HL-60 (cell line): ENCODE data around the gene KCNG2.

Experiments
- DNase-seq, 2 experiments: peaks; one replicate each; pipeline ENCODE4 v3.0.0-alpha.2; 2010 to 2020; ENCODE audit warnings: low read depth in 1 of 2, low spot score in 1 of 2
- H3K27ac ChIP-seq: fragments of 250-450 bp; sonication (Bioruptor Pico); replicated peaks from 2 replicates; pipeline ENCODE4 v1.5.1; 2020; ENCODE audit warnings: mild to moderate bottlenecking, moderate library complexity
- H3K27me3 ChIP-seq: fragments of 250-450 bp; sonication (Bioruptor Pico); 2 replicates; pipeline ENCODE4 v1.5.1; 2021; ENCODE audit warnings: mild to moderate bottlenecking, moderate library complexity; ENCODE audit not compliant: insufficient read depth, poor library complexity, severe bottlenecking
- H3K4me3 ChIP-seq: replicated peaks from 2 replicates; pipeline ENCODE4 v1.5.1; 2011; ENCODE audit warnings: mild to moderate bottlenecking, control low read depth, low read length; ENCODE audit not compliant: insufficient read depth
- GABPA ChIP-seq: IDR thresholded peaks from 2 replicates; pipeline ENCODE4 v1.6.1; 2012; ENCODE audit warnings: low read depth
- POLR2AphosphoS5 ChIP-seq: IDR thresholded peaks from 2 replicates; pipeline ENCODE4 v1.6.1; 2012; ENCODE audit warnings: low read depth
- SPI1 ChIP-seq: IDR thresholded peaks from 2 replicates; pipeline ENCODE4 v1.6.1; 2012; ENCODE audit warnings: low read depth, mild to moderate bottlenecking, borderline replicate concordance
- TF ChIP-seq, protein P1 (sequence below): IDR thresholded peaks from 2 replicates; pipeline ENCODE4 v1.6.1; 2012; ENCODE audit warnings: low read depth; ENCODE audit not compliant: insufficient replicate concordance
- TF ChIP-seq, protein P2 (sequence below): IDR thresholded peaks from one replicate; pipeline ENCODE4 v1.5.1; 2011; ENCODE audit warnings: low read length, control low read depth, inconsistent platforms; ENCODE audit not compliant: insufficient read depth

KCNG2 gene

DNA sequence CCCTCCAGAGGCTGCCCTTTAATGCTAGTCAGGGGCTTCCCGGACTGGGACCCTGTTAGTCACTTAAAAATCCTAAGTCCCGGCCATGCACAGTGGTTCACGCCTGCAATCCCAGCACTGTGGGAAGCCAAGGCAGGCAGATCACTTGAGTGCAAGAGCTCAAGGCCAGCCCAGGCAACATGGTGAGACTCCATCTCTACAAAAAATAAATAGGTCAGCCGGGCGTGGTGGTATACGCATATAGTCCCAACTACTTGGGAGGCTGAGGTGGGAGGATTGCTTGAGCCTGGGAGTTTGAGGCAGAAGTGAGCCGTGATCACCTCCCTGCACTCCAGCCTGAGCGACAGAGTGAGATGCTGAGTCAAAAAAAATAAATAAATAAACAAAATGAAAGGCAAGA, 17.2 kb upstream of the KCNG2 start:
- Histone ChIP-seq H3K27me3 (no peaks in the 10 kb centered on the region), H3K27ac (no peak overlapping the region), H3K4me3 (no peak overlapping the region)
- TF ChIP-seq SPI1 (no peak), GABPA (no peak), POLR2AphosphoS5 (no peak)
- TF ChIP-seq, protein P1, sequence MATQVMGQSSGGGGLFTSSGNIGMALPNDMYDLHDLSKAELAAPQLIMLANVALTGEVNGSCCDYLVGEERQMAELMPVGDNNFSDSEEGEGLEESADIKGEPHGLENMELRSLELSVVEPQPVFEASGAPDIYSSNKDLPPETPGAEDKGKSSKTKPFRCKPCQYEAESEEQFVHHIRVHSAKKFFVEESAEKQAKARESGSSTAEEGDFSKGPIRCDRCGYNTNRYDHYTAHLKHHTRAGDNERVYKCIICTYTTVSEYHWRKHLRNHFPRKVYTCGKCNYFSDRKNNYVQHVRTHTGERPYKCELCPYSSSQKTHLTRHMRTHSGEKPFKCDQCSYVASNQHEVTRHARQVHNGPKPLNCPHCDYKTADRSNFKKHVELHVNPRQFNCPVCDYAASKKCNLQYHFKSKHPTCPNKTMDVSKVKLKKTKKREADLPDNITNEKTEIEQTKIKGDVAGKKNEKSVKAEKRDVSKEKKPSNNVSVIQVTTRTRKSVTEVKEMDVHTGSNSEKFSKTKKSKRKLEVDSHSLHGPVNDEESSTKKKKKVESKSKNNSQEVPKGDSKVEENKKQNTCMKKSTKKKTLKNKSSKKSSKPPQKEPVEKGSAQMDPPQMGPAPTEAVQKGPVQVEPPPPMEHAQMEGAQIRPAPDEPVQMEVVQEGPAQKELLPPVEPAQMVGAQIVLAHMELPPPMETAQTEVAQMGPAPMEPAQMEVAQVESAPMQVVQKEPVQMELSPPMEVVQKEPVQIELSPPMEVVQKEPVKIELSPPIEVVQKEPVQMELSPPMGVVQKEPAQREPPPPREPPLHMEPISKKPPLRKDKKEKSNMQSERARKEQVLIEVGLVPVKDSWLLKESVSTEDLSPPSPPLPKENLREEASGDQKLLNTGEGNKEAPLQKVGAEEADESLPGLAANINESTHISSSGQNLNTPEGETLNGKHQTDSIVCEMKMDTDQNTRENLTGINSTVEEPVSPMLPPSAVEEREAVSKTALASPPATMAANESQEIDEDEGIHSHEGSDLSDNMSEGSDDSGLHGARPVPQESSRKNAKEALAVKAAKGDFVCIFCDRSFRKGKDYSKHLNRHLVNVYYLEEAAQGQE = no peak
- TF ChIP-seq, protein P2, sequence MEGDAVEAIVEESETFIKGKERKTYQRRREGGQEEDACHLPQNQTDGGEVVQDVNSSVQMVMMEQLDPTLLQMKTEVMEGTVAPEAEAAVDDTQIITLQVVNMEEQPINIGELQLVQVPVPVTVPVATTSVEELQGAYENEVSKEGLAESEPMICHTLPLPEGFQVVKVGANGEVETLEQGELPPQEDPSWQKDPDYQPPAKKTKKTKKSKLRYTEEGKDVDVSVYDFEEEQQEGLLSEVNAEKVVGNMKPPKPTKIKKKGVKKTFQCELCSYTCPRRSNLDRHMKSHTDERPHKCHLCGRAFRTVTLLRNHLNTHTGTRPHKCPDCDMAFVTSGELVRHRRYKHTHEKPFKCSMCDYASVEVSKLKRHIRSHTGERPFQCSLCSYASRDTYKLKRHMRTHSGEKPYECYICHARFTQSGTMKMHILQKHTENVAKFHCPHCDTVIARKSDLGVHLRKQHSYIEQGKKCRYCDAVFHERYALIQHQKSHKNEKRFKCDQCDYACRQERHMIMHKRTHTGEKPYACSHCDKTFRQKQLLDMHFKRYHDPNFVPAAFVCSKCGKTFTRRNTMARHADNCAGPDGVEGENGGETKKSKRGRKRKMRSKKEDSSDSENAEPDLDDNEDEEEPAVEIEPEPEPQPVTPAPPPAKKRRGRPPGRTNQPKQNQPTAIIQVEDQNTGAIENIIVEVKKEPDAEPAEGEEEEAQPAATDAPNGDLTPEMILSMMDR = no peak
- no peak for DNase-seq

DNA sequence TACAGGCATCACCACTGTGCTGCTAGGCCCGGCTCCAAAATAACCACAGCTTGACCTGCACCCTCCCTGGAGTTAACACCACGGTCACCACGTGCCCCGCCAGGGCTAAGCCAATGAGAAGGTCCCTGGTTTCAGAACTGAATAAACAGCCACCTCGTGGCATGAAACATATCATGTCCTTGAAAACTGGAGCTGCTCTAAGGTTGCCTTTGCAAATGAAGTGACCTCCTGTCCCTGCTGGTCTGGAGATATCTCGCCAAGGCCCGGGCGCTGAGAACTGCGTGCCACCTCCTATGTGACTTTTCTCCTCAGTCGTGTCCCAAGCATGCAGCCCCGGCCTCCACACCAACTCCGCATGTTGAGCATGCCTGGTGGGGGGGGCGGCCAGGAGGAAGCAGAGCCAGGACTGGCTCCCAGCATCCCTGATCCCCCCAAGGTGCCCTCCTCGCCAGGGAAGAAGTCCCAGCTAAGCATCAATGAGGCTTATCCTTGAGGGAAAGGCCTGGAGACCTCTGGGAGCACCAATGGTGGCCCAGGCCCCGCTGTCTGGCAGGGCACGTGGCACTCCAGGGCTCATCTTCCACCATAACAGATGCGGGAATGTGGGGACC, 16.3 kb upstream of the KCNG2 start:
- Histone ChIP-seq H3K27me3 (no peaks in the 10 kb centered on the region), H3K27ac (no peak overlapping the region), H3K4me3 (no peak overlapping the region)
- no peak for DNase-seq
- no peak for TF ChIP-seq SPI1
- TF ChIP-seq, protein P1 = no peak
- TF ChIP-seq POLR2AphosphoS5 = no peak
- TF ChIP-seq, protein P2 = no peak
- TF ChIP-seq GABPA = no peak

DNA sequence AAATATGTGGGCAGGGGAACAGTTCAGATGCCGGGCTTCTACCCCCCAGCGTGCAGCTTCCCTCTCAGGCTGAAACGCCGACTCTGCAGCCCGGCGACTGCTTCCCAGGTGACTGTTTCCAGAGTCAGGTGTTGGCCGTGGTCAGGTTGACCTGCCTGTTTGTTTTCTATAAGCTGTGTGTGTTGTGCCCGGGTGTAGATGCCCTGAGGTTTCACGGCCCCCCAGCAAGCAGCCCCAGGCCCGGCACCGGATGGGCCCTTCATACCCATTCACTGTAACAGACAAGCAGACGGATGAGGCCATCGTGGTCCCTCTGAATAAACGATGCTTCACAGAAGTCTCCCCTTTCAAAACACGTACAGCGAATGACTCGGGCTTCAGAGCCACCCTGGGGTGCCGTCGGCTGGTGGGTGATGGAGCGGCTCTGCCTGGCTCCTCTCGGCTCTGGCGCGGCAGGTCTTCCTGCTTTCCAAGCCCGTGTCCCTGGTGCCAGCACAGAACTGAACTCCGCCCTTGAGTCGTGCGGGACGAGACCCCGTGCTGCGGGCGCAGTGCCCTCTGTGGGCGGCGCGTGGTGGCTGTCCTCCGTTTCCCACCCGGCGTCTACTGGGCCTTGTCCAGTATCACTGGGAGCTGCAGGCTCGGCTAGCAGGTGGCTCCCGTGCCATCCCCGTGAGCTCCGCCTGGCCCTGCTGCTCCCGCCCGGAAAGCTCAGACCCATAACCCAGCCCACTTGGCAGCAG, 15.0 kb upstream of the KCNG2 start:
- TF ChIP-seq SPI1 (no peak), POLR2AphosphoS5 (no peak), GABPA (no peak)
- TF ChIP-seq, protein P2 = no peak
- TF ChIP-seq, protein P1 = no peak
- Histone ChIP-seq H3K27me3 (no peaks in the 10 kb centered on the region), H3K4me3 (no peak overlapping the region), H3K27ac (no peak overlapping the region)
- DNase-seq = no peak
